ENCODE results near the gene SLX4IP. TPM values are rescaled to one million over a fixed set of nuclear protein-coding genes. Genes with fewer than 3 reads are reported as not detected.

SLX4IP gene
- total and polyA plus RNA-seq, 2 of the 13 experiments (the other 11 are each of a cell fraction or from before 2014, with no cell fraction given): 3.6 to 7.3 TPM

GRCh38 chr20:10565191-10565921, 130.3 kb downstream of the SLX4IP start (continued):
- TF ChIP-seq, protein P1, sequence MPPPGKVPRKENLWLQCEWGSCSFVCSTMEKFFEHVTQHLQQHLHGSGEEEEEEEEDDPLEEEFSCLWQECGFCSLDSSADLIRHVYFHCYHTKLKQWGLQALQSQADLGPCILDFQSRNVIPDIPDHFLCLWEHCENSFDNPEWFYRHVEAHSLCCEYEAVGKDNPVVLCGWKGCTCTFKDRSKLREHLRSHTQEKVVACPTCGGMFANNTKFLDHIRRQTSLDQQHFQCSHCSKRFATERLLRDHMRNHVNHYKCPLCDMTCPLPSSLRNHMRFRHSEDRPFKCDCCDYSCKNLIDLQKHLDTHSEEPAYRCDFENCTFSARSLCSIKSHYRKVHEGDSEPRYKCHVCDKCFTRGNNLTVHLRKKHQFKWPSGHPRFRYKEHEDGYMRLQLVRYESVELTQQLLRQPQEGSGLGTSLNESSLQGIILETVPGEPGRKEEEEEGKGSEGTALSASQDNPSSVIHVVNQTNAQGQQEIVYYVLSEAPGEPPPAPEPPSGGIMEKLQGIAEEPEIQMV (CRISPR knock-in tag; IDR thresholded peaks at IDR 0.05; ENCODE audit: low read depth): peak; percentile 68; the same call in 1 of the 2 replicates
- no peak; the same call in none of the 2 replicates for TF ChIP-seq RFXANK (CRISPR knock-in tag; IDR thresholded peaks at IDR 0.05)
- peak; percentile 81 for TF ChIP-seq MEIS1 (CRISPR knock-in tag; IDR thresholded peaks at IDR 0.05; ENCODE audit: borderline replicate concordance)
- peak; percentile 97 for TF ChIP-seq MED1 (CRISPR knock-in tag; IDR thresholded peaks at IDR 0.05)
- 0 out of 2 replicates have a peak, but pooled peaks have one; percentile 27 for TF ChIP-seq STAG1 (CRISPR knock-in tag; IDR thresholded peaks at IDR 0.05)
- no peak for TF ChIP-seq TOPORS (CRISPR knock-in tag; IDR thresholded peaks at IDR 0.05)
- TF ChIP-seq ZNF570 (CRISPR knock-in tag; IDR thresholded peaks at IDR 0.05; ENCODE audit: borderline replicate concordance): 0 out of 2 replicates have a peak, but pooled peaks have one; percentile 28
- TF ChIP-seq ZFP1 (CRISPR knock-in tag; IDR thresholded peaks at IDR 0.05): peak; percentile 97; the same call in 1 of the 2 replicates
- TF ChIP-seq PRMT3 (CRISPR knock-in tag; IDR thresholded peaks at IDR 0.05; ENCODE audit: borderline replicate concordance, low read depth): no peak
- TF ChIP-seq ZNF564 (CRISPR knock-in tag; IDR thresholded peaks at IDR 0.05): 0 out of 2 replicates have a peak, but pooled peaks have one; percentile 18
- peak; percentile 93 for TF ChIP-seq PPARG (CRISPR knock-in tag; conservative IDR thresholded peaks at IDR 0.05)
- TF ChIP-seq CEBPG (CRISPR knock-in tag; IDR thresholded peaks at IDR 0.05): peak; percentile 99
- TF ChIP-seq, protein P2, sequence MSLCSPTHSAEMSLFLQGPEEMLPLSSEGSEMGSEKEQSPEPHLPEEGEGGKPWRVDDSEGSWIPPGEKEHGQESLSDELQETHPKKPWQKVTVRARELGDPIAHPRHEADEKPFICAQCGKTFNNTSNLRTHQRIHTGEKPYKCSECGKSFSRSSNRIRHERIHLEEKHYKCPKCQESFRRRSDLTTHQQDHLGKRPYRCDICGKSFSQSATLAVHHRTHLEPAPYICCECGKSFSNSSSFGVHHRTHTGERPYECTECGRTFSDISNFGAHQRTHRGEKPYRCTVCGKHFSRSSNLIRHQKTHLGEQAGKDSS (CRISPR knock-in tag; IDR thresholded peaks at IDR 0.05; ENCODE audit: borderline replicate concordance, low read depth): peak; percentile 70; the same call in 1 of the 2 replicates
- peak; percentile 50; the same call in 1 of the 2 replicates for TF ChIP-seq ZNF276 (CRISPR knock-in tag; IDR thresholded peaks at IDR 0.05; ENCODE audit: low read depth)
- TF ChIP-seq ATF3 (CRISPR knock-in tag; IDR thresholded peaks at IDR 0.05): peak; percentile 90
- TF ChIP-seq FOXJ3 (CRISPR knock-in tag; IDR thresholded peaks at IDR 0.05; ENCODE audit: borderline replicate concordance): peak; percentile 98
- no peak for TF ChIP-seq ZNF121 (CRISPR knock-in tag; IDR thresholded peaks at IDR 0.05)
- 0 out of 2 replicates have a peak, but pooled peaks have one; percentile 78 for TF ChIP-seq MED13 (CRISPR knock-in tag; IDR thresholded peaks at IDR 0.05)
- TF ChIP-seq ZNF317 (CRISPR knock-in tag; IDR thresholded peaks at IDR 0.05): peak; percentile 34
- TF ChIP-seq ZNF382 (CRISPR knock-in tag; IDR thresholded peaks at IDR 0.05; ENCODE audit: borderline replicate concordance): no peak
- TF ChIP-seq ZNF639 (CRISPR knock-in tag; conservative IDR thresholded peaks at IDR 0.05): peak; percentile 86; the same call in 1 of the 2 replicates
- TF ChIP-seq SMAD3 (CRISPR knock-in tag; IDR thresholded peaks at IDR 0.05): peak; percentile 78
- peak; percentile 86 for TF ChIP-seq ZMYM4 (CRISPR knock-in tag; IDR thresholded peaks at IDR 0.05)
- TF ChIP-seq GLMP (CRISPR knock-in tag; IDR thresholded peaks at IDR 0.05; ENCODE audit: borderline replicate concordance): no peak
